OCI-M2 (cell line): ENCODE results near the gene MR1.

ENCODE experiments used
- DNase-seq: peaks from one replicate; lab custom pipeline; 2025; ENCODE audit not compliant: unreplicated experiment; lab: John Stamatoyannopoulos, UW

MR1 gene

DNA sequence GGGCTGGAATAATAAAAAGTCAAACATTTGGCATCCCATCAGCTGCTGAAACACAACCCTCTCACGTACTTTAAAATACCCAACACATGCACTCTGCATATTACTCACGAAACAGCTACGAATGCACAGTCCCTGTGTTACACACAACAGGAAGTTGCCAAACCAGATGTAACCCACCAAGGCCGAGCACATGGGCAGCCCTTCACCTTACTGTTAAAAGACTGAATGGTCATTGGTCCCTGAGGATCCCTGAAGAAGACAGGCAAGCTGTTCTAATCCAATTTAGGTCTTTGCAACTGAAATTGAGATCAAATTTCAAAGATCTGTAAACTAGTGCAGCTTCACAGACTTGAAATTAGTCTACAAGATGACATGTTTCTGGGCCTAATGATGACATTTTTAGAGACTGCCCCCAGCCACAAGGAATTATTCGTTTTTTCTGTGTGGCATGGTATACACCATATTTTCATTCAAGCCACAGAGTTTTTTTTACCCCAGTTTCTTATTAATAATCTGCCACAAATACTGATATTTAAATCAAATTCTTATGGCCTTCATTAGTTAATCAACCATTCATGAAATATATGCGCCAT lies 29.1 kb downstream of the MR1 start:
- DNase-seq: no peak

DNA sequence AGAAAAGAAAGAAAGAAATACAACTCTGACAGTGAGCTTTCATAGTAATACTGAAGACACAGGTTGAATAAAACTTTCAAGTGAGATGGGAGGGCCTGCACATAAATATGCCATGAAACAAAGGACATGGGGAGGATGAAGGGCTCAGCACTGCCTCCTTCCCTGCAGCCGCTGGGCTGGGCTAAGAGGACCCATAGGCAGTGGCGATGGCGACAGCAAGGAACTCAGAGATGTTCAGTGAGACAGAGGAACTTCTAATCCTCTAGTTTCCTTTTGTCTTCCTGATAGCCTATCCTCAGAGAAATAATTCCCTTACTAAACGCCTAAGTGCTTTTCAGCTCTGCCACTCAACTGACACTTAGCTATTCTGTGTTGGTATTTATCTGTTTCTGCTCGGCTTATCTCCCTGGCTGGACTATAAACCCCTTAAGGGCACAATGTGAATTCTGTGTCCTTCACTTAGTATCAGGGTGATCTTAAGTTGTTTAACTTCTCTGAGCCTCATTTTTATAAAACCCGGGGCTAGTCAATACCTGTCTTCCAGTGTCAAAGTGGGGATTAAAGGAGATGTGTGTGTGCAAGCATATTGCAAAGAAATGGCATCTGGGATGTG lies 30.3 kb downstream of the MR1 start:
- no peak for DNase-seq

DNA sequence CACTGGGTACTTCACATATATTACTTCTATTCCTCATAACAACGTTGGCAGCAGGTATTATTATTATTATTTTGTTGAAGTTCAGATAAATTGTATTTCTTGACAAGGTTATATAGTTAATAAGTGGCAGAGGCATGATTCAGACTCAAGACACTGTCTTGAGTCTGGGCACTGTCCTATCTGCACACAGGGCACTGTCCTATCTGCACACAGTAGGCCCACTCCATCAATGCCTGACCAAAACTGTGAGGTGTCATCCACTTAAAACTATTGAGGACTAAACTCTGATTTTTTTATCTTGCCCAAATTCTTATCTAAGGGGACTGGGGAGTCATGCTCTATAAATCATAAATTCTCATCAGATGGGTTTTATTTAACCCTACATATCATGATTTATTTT lies 30.9 kb downstream of the MR1 start:
- DNase-seq: no peak

DNA sequence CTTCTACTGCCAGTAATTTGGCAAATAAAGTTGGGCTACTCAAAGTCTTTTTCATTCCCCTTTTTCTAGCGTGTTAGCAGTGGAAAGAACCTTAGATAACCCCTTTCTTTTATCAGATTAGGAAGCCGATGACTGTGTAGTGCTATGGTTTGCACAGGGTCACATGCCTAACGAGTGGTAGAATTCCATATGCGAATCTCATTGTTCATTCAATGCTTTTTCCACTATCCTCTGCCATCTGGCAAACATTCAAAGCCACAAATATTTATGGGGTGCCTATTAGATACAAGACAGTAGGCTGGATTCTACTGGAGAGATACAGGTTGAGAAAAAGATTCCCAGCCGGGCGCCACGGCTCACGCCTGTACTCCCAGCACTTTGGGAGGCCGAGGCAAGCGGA lies 39.9 kb downstream of the MR1 start:
- DNase-seq: no peak

GRCh38 chr1:181075766-181076350 lies 42.1 kb downstream of the MR1 start:
- DNase-seq: no peak

- DNase-seq: no peak
Measured at GRCh38 chr1:181076852-181077251, 43.1 kb downstream of the MR1 start.

DNA sequence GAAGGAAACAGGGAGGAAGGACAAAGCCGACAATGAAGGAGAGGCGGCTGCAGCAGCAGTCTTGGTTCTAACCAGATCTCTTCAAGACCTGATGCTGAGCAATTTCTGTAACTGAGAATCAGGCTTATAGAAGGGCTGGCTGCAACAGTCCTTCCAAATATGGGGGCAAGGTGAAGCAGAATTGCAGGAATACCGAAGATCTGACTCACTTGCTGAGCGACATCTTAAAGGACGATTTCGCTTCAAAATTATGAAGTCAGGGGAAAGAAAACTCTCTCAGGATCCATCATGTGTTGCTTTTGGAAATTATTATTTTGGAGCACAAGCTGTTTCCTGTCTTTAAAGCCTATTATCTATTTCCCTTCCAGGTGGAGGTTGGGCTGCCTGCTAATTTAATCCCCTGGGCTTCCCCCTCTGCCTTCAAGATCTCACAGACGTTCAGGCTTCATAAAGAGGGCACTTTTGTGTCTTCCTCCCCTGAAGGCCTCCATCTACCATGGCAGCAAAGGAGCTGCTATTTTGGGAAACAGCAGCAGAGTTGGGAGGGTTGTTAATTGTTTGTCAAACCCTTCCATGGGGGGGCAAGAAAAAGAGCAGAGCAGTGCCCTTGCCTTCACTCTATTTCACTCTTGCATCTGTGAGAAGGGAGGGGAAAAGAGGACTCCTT lies 43.9 kb downstream of the MR1 start:
- no peak for DNase-seq

DNA sequence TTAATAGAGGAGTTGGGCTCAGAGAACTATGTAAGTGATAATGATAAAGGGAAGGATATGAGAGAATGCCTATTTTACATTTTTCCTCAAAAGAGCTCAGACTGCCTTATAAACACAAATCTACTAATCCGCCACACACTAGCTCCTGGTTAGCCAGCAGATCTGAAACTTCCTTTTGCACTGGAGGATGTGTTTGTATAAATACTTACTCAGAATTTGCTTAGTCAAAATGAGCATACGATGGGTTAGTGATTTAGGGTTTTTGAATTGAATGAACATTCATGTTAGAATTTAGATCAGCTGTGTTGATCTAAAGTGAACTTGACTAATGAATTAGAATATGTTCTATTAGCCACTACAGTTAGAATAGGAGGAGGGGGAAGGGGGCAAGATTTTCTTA lies 45.6 kb downstream of the MR1 start:
- no peak for DNase-seq

DNA sequence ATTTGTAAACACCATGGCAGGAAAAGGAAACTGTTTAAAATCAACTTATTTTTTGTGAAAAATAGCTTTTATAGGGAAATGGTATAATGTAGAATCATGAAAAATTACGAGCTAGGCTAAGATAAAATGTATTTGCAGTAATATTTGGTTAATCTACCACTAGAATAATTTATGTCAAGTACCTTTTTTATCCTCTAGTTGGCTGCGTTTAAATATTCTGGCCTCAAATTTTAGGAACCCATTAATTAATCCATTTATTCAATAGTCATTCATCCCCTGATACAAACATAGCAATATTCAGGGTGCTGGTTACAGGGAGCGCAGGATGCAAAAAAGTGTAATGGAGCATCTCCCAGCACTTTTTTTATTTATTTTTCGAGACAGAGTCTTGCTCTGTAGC lies 46.1 kb downstream of the MR1 start:
- DNase-seq: no peak

GRCh38 chr1:181080556-181080955 lies 46.8 kb downstream of the MR1 start:
- DNase-seq: no peak

DNA sequence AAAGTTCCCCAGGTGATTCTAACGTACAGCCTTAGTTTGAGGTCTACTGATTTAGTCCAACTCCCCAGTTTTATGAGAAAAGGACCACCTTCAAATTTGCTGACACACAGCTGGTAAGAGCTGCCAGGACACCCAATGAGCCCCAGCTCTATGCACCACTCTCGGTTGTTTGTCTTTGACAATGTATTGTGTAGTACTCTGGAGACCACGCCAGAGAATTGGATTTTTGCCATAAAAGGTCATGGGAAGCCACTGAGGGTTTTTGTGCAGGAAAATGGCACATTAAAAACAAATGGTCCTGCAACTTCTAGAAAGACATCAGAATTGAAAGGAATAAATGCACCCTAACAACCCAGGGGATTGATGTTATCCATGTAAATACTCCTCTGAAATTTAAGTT lies 47.6 kb downstream of the MR1 start:
- no peak for DNase-seq

- no peak for DNase-seq
Measured at GRCh38 chr1:181083842-181084605, 50.2 kb downstream of the MR1 start.

DNA sequence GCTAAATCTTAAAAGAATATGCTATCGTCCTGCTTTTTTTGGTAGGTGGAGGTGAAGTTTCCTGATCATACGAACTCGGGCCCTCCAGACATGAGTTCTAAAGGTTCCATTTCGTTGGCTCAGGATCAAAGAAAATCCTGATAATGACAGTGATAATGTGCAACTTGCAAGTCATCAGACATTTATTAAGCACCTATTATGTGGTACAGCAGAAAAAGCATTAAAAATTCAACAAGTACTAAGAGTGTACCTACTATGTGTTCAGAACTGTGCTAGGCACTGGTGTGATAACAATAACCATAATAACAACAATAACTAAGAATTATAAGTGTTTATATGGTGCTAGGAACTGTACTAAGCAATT lies 50.8 kb downstream of the MR1 start:
- no peak for DNase-seq

DNA sequence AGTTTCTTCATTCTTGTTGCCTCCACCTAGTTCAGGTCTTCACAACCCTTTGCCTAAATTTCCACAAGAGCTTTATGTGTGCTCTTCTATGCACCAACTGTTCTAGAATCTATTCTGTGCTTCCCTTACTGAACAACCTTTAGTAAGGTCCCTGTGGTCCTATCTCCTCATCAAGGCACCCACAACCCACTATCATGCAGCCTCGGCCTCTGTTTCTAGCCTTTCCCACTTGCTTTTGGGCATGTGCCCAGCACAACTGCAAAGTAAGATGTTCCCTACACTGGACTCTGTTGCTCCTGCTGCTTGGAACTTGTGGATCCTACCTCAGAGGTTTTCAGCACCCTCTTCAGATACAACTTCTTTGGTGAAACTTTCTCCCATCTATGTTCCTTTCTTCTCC lies 52.3 kb downstream of the MR1 start:
- no peak for DNase-seq

GRCh38 chr1:181086926-181087325 lies 53.1 kb downstream of the MR1 start:
- DNase-seq: no peak

GRCh38 chr1:181087400-181087901 lies 53.7 kb downstream of the MR1 start:
- no peak for DNase-seq

DNA sequence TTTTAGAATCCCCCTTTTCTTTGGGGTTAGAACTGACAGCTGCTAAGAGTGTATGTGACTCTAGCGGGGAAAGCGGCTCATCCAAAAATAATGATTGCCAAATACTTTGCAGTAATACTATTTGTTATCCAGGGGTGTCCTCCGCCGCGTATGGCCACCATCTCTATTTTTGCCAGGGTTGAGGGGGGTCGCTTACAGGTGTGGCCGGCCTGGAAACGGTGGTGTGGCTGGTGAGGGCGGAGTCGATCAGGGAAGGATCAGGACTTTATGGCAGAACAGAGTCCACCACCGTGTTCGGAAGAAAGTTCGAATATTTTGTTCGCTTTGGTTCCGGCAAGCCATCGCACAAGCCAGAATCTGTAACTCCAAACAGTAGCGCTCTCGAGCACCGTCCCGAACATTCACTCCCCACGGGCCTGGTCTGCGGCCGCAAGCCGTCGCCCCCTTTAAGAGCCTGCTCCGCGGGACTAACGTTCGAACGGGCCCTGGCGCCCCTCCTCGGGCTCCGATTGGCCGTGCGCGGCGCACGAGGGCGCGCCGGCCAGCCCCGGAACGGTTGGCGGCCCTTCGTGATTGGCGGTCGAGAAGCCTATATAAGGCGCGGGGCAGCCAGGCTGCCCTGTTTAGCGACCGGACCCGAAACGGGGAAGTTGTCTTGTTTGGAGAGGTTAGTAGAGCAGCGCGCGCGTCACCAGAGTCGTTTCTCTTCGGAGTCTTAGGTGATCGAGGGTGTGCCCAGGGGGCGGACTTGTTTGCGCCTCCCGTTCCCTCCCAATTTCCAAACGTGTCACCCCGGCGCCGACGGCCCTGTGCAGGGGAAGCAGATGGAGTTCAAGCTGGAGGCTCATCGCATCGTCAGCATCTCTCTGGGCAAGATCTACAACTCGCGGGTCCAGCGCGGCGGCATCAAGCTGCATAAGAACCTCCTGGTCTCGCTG lies 54.6 kb downstream of the MR1 start, which contains the start of gene IER5:
Gene IER5, plus strand, starts transcription at position 622 of the 938 bp plus-strand sequence. Its CDS starts 203 bp downstream, at position 825.
- peak; percentile 55 for DNase-seq

GRCh38 chr1:181089017-181089675 lies 55.4 kb downstream of the MR1 start:
- DNase-seq: no peak

DNA sequence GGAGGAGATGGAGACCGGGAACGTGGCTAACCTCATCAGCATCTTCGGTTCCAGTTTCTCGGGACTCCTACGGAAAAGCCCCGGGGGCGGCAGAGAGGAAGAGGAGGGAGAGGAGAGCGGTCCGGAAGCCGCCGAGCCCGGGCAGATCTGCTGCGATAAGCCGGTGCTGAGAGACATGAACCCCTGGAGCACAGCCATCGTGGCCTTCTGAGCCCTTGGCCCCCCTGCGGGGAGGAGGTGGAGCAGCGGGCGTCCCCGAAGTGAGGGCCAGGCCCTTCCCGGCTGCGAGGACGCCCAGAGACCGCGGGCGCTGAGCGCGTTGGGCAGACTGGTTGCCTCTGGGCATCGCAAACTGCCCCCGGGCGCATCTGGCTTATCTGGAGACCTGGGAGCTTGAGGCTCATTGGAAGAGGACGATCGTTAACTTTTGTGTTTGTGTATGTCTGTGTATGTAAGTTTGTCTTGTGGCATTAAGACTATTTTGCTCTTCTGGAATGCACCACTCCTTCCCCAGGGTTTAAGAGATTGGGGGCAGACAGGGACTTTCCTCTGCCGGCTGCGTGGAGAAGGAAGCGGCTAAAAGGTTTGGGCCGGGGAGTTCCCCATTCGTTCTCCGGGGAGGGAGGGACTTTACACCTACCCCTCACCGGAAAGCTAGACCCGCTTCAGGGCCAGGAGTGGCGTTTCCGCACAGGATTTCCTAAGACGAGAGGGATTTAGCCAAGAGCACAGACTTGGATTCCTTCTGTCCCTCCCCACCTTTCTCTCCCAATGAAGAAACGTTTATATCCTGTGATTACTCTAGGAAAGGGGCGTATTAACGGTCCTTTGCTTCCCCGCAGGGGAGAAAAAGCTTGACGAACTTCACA lies 56.1 kb downstream of the MR1 start:
- DNase-seq: no peak
